ENCODE results near the gene EML6.

EML6 gene

GRCh38 chr2:54927751-54928615, 204.5 kb downstream of the EML6 start:
- H3K4me3 ChIP-seq (ENCODE audit: low read depth, low read length): no peak overlapping the region
- TF ChIP-seq, protein P1, sequence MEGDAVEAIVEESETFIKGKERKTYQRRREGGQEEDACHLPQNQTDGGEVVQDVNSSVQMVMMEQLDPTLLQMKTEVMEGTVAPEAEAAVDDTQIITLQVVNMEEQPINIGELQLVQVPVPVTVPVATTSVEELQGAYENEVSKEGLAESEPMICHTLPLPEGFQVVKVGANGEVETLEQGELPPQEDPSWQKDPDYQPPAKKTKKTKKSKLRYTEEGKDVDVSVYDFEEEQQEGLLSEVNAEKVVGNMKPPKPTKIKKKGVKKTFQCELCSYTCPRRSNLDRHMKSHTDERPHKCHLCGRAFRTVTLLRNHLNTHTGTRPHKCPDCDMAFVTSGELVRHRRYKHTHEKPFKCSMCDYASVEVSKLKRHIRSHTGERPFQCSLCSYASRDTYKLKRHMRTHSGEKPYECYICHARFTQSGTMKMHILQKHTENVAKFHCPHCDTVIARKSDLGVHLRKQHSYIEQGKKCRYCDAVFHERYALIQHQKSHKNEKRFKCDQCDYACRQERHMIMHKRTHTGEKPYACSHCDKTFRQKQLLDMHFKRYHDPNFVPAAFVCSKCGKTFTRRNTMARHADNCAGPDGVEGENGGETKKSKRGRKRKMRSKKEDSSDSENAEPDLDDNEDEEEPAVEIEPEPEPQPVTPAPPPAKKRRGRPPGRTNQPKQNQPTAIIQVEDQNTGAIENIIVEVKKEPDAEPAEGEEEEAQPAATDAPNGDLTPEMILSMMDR (IDR thresholded peaks at IDR 0.05; ENCODE audit: low read depth, low read length): no peak
- no peak for TF ChIP-seq POLR2A (IDR thresholded peaks at IDR 0.05; ENCODE audit: extremely low read depth, insufficient read length)
- TF ChIP-seq, protein P2, sequence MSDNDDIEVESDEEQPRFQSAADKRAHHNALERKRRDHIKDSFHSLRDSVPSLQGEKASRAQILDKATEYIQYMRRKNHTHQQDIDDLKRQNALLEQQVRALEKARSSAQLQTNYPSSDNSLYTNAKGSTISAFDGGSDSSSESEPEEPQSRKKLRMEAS (IDR thresholded peaks at IDR 0.05; ENCODE audit: low read depth, low read length): no peak
- no peak for TF ChIP-seq MYC (IDR thresholded peaks at IDR 0.05; ENCODE audit: low read depth, low read length)

DNA sequence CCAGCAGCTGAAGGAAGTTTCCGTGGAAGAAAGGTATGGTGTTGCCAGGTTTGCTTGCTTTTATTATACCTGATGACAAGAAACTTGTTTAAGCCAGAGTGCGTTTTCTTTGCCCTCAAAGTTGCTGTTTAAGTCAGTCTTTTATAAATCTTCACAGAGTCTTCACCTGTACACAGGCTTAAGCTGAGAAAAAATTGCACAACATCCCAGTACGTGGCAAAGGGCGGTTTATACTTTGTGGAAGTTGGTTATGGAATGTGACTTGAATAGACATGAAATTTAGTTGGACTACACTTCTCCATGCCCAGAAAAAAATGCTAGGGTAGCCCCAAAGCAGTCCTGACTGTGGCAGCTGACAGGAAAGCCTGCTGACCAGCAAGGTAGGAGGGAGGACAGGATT, 205.3 kb downstream of the EML6 start:
- no peak overlapping the region for H3K4me3 ChIP-seq (ENCODE audit: low read depth, low read length)
- DNase-seq (ENCODE audit: low read depth): no peak
- TF ChIP-seq MYC (IDR thresholded peaks at IDR 0.05; ENCODE audit: low read depth, low read length) (no peak), POLR2A (IDR thresholded peaks at IDR 0.05; ENCODE audit: extremely low read depth, insufficient read length) (no peak)
- TF ChIP-seq, protein P2 (IDR thresholded peaks at IDR 0.05; ENCODE audit: low read depth, low read length): no peak
- TF ChIP-seq, protein P1 (IDR thresholded peaks at IDR 0.05; ENCODE audit: low read depth, low read length): no peak

More at GRCh38 chr2:54927751-54928615, 204.5 kb downstream of the EML6 start:
- DNase-seq (ENCODE audit: low read depth): no peak

DNA sequence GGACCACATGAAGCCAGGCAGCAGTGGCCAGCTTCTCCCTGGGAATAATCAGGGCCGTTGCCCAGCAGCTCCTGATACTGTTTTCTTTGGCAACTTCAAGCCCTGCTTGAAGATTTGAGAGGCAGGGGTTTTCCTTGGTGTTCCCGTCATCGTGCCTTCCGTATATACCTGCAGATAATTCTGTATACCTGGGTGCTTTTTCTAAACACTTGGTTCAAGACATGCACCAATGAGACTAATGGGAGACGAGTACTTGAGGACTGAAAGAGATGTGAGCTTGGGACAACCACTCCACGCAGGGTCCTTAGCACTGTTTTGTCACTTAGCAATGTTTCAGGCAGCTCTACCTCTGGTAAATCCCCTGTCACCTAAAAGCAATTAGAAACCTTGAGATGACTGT, 208.0 kb downstream of the EML6 start:
- TF ChIP-seq POLR2A (IDR thresholded peaks at IDR 0.05; ENCODE audit: extremely low read depth, insufficient read length) (no peak), MYC (IDR thresholded peaks at IDR 0.05; ENCODE audit: low read depth, low read length) (no peak)
- TF ChIP-seq, protein P1 (IDR thresholded peaks at IDR 0.05; ENCODE audit: low read depth, low read length): no peak
- TF ChIP-seq, protein P2 (IDR thresholded peaks at IDR 0.05; ENCODE audit: low read depth, low read length): no peak
- no peak for DNase-seq (ENCODE audit: low read depth)

DNA sequence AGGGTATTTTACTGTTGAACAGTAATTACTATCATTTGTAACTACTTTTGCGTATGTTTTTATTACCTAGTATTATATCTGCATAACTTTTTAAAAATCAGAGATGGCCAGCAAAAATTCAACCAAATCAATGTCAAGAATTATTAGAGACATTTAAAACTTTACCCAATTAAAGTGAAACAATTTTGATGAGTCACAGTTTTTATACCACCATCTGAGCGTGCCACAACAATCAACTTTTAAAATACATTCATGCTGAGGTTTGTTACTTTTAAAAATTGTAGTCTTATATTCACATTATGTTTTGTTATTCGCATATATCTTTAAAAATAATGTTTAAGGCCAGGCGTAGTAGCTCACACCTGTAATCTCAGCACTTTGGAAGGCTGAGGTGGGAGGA, 211.9 kb downstream of the EML6 start:
- DNase-seq (ENCODE audit: low read depth): no peak
- H3K4me3 ChIP-seq (ENCODE audit: low read depth, low read length): no peak overlapping the region
- TF ChIP-seq MYC (IDR thresholded peaks at IDR 0.05; ENCODE audit: low read depth, low read length): no peak
- TF ChIP-seq, protein P1 (IDR thresholded peaks at IDR 0.05; ENCODE audit: low read depth, low read length): no peak
- TF ChIP-seq POLR2A (IDR thresholded peaks at IDR 0.05; ENCODE audit: extremely low read depth, insufficient read length): no peak
- TF ChIP-seq, protein P2 (IDR thresholded peaks at IDR 0.05; ENCODE audit: low read depth, low read length): no peak

More for the DNA sequence above, 208.0 kb downstream of the EML6 start:
- H3K4me3 ChIP-seq (ENCODE audit: low read depth, low read length): no peak overlapping the region

DNA sequence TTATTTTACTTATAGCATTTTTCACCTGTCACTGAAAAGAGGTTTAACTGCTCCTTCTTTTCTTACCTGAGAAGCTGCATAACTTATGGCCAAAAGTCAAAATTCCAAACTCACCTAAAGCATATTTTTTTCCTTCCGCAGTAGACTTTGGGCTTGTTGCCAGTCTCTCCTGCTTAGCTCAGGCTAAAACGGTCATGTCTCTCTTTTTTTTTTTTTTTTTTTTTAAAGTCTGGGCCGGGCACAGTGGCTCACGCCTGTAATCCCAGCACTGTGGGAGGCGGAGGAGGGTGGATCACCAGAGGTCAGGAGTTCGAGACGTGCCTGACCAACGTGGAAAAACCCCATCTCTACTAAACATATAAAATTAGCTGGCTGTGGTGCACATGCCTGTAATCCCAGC, 213.3 kb downstream of the EML6 start:
- H3K4me3 ChIP-seq (ENCODE audit: low read depth, low read length): no peak overlapping the region
- TF ChIP-seq, protein P1 (IDR thresholded peaks at IDR 0.05; ENCODE audit: low read depth, low read length): no peak
- TF ChIP-seq POLR2A (IDR thresholded peaks at IDR 0.05; ENCODE audit: extremely low read depth, insufficient read length) (no peak), MYC (IDR thresholded peaks at IDR 0.05; ENCODE audit: low read depth, low read length) (no peak)
- TF ChIP-seq, protein P2 (IDR thresholded peaks at IDR 0.05; ENCODE audit: low read depth, low read length): no peak
- no peak for DNase-seq (ENCODE audit: low read depth)
